ENCODE data around the gene ANKFN1.

Gene ANKFN1

GRCh38 chr17:56351675-56352074 lies 198.4 kb downstream of the ANKFN1 start:
- H3K36me3 ChIP-seq, result no peaks in the 10 kb centered on the region
- no peaks in the 10 kb centered on the region for H3K27me3 ChIP-seq
- no peaks in the 10 kb centered on the region for H3K4me1 ChIP-seq
- no peaks in the 10 kb centered on the region for H3K9me3 ChIP-seq
- TF ChIP-seq CTCF (IDR thresholded peaks at IDR 0.05), result no peak
- H3K27ac ChIP-seq, result no peak overlapping the region
- intact Hi-C loops (cut with DNase I; ENCODE audit: low total_unique reads), result no loop called here
- DNase-seq, result no peak
- no peak overlapping the region for H3K4me3 ChIP-seq

GRCh38 chr17:56358651-56359050 lies 205.4 kb downstream of the ANKFN1 start:
- intact Hi-C loops (cut with DNase I; ENCODE audit: low total_unique reads), result loop anchor here (2.0 kb wide), 1 partner anchor 46 kb away; no protein-coding TSS in a partner anchor
- DNase-seq, result no peak

GRCh38 chr17:56359518-56359917 lies 206.2 kb downstream of the ANKFN1 start:
- intact Hi-C loops (cut with DNase I; ENCODE audit: low total_unique reads), result loop anchor here (2.0 kb wide), 1 partner anchor 47 kb away; no protein-coding TSS in a partner anchor
- Histone ChIP-seq H3K27me3 (no peaks in the 10 kb centered on the region), H3K9me3 (no peaks in the 10 kb centered on the region), H3K4me3 (no peak overlapping the region), H3K4me1 (no peaks in the 10 kb centered on the region), H3K36me3 (no peaks in the 10 kb centered on the region), H3K27ac (no peak overlapping the region)
- DNase-seq, result no peak
- no peak for TF ChIP-seq CTCF (IDR thresholded peaks at IDR 0.05)

More at GRCh38 chr17:56358651-56359050, 205.4 kb downstream of the ANKFN1 start:
- H3K9me3 ChIP-seq, result no peaks in the 10 kb centered on the region
- no peaks in the 10 kb centered on the region for H3K36me3 ChIP-seq
- no peaks in the 10 kb centered on the region for H3K27me3 ChIP-seq
- H3K27ac ChIP-seq, result no peak overlapping the region
- H3K4me3 ChIP-seq, result no peak overlapping the region
- no peak for TF ChIP-seq CTCF (IDR thresholded peaks at IDR 0.05)
- no peaks in the 10 kb centered on the region for H3K4me1 ChIP-seq

- DNase-seq, result no peak
- no peak for TF ChIP-seq CTCF (IDR thresholded peaks at IDR 0.05)
- Histone ChIP-seq H3K4me3 (no peak overlapping the region), H3K9me3 (no peaks in the 10 kb centered on the region), H3K4me1 (no peaks in the 10 kb centered on the region), H3K27me3 (no peaks in the 10 kb centered on the region), H3K36me3 (no peaks in the 10 kb centered on the region), H3K27ac (no peak overlapping the region)
- intact Hi-C loops (cut with DNase I; ENCODE audit: low total_unique reads), result no loop called here
Measured at GRCh38 chr17:56367366-56367765, 214.1 kb downstream of the ANKFN1 start.

GRCh38 chr17:56373981-56374833 lies 220.9 kb downstream of the ANKFN1 start:
- H3K4me1 ChIP-seq, result no peaks in the 10 kb centered on the region
- H3K9me3 ChIP-seq, result no peaks in the 10 kb centered on the region
- intact Hi-C loops (cut with DNase I; ENCODE audit: low total_unique reads), result no loop called here
- H3K36me3 ChIP-seq, result no peaks in the 10 kb centered on the region
- no peak overlapping the region for H3K4me3 ChIP-seq
- no peak for TF ChIP-seq CTCF (IDR thresholded peaks at IDR 0.05)
- no peak overlapping the region for H3K27ac ChIP-seq
- DNase-seq, result no peak
- H3K27me3 ChIP-seq, result no peaks in the 10 kb centered on the region

Measured in tibial artery (tissue), 4 donors.